Endodermal cell (in vitro differentiated cells): ENCODE measurements around the gene NDST3. TPM values are rescaled to one million over a fixed set of nuclear protein-coding genes. Genes with fewer than 3 reads are reported as not detected.

ENCODE experiments used
- DNase-seq: peaks from one replicate; pipeline ENCODE4 v3.0.0-alpha.2; 2017
- H3K27ac ChIP-seq: 2 replicates; pipeline ENCODE4 v1.5.1; 2013; ENCODE audit warnings: mild to moderate bottlenecking, low read depth, low read length, moderate library complexity
- H3K27me3 ChIP-seq: 2 replicates; pipeline ENCODE4 v1.6.1; 2013; ENCODE audit warnings: mild to moderate bottlenecking, low read length, moderate library complexity; ENCODE audit not compliant: insufficient read depth, control insufficient read depth, poor library complexity, severe bottlenecking
- H3K36me3 ChIP-seq: 2 replicates; pipeline ENCODE4 v1.7.0; 2013; ENCODE audit warnings: mild to moderate bottlenecking, low read length, moderate library complexity; ENCODE audit not compliant: control insufficient read depth, insufficient read depth
- H3K4me1 ChIP-seq: one replicate; pipeline ENCODE4 v1.7.0; 2013; ENCODE audit warnings: low read length; ENCODE audit not compliant: control insufficient read depth, insufficient read depth
- H3K4me3 ChIP-seq: 2 replicates; pipeline ENCODE4 v1.5.1; 2013; ENCODE audit warnings: mild to moderate bottlenecking, low read length, moderate library complexity
- H3K9ac ChIP-seq: 2 replicates; pipeline ENCODE4 v1.6.1; 2013; ENCODE audit warnings: mild to moderate bottlenecking, low read length, moderate library complexity; ENCODE audit not compliant: poor library complexity, severe bottlenecking; ENCODE audit errors: extremely low read depth
- H3K9me3 ChIP-seq: 2 replicates; pipeline ENCODE4 v1.6.1; 2013; ENCODE audit warnings: mild to moderate bottlenecking, low read length, moderate library complexity; ENCODE audit not compliant: control insufficient read depth
- H3K27ac Mint-ChIP-seq: 2 replicates; pipeline ENCODE4 v1.8.0; 2020; ENCODE audit warnings: mixed read lengths
- H3K27me3 Mint-ChIP-seq: 2 replicates; pipeline ENCODE4 v1.8.0; 2021; ENCODE audit warnings: mild to moderate bottlenecking, mixed read lengths; ENCODE audit not compliant: insufficient read depth
- H3K36me3 Mint-ChIP-seq: 2 replicates; pipeline ENCODE4 v1.8.0; 2020; ENCODE audit warnings: low read depth, mixed read lengths
- H3K4me1 Mint-ChIP-seq: 2 replicates; pipeline ENCODE4 v1.8.0; 2020; ENCODE audit warnings: mixed read lengths
- H3K4me3 Mint-ChIP-seq: 2 replicates; pipeline ENCODE4 v1.8.0; 2020; ENCODE audit warnings: mild to moderate bottlenecking, moderate library complexity, mixed read lengths
- H3K9me3 Mint-ChIP-seq: 2 replicates; pipeline ENCODE4 v1.8.0; 2020; ENCODE audit warnings: mild to moderate bottlenecking, mixed read lengths
- CTCF ChIP-seq: fragments of 200-600 bp; sonication (generic); conservative IDR thresholded peaks from 2 replicates; pipeline ENCODE4 v1.5.0; 2021; ENCODE audit warnings: antibody characterized with exemption, mild to moderate bottlenecking
- WGBS, 2 experiments: methylation state at CpG; one replicate each; pipeline versions ENCODE4 v1.1.5 to v1.1.7; 2013; ENCODE audit warnings: missing lambda C conversion rate in 2 of 2, mixed read lengths in 1 of 2; ENCODE audit not compliant: insufficient coverage in 1 of 2, insufficient read length in 1 of 2; 5-methylcytosine and 5-hydroxymethylcytosine counted together
- total RNA-seq, 2 donors: library from RNA; stranded (reverse); fragmentation: NEBNext Ultra II Directional in 1 of 2; extraction: Animal tissue kit (Norgen Biotek cat#: 25700) in 1 of 2; gene quantifications; 2 replicates in 1 of 2; 3 replicates in 1 of 2; pipeline ENCODE4 v1.2.1, GENCODE V29; 2021

NDST3 gene
- total RNA-seq, 2 donors from 2014 or later: 0.62 to 0.71 TPM

DNA sequence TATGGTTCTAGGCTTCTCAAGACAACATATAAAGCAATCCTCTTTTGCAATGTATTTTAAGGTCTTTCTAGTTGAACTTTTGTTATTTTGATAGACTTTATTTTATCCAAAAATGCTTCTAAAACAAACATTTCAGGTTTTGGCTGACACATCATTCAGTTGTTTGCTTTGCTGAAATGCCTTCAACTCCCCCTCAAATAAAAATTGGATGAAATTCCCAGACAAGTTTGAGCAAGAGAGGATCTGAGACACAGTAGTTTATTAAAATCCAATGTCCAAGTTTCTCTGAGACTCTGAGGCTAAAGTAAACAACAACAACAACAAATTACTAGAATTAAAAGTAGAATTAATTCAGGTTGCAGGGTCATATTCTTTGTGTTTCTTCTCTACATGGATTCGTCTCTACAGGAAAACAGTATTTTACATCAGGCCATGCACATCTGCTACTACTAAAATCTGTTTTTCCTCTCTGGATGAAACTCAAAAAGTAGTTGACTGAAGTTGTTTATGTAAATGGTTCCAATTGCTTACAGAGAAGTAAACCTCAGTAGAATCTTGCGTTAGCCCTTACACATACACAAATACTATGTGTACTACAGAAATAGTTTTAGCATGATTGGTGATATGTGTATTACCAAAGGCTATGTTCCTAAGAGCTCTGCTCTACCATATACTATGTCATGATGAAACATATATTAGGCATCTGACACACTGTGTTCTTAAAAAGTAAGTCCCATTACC, 253.6 kb downstream of the NDST3 start:
- WGBS, 2 experiments: 91% methylated on average over 1 of the region's 2 CpGs; no CpG with 5 or more reads in 1 of the 2 experiments
- H3K9me3 Mint-ChIP-seq: no peaks in the 10 kb centered on the region
- no peaks in the 10 kb centered on the region for H3K4me1 ChIP-seq

DNA sequence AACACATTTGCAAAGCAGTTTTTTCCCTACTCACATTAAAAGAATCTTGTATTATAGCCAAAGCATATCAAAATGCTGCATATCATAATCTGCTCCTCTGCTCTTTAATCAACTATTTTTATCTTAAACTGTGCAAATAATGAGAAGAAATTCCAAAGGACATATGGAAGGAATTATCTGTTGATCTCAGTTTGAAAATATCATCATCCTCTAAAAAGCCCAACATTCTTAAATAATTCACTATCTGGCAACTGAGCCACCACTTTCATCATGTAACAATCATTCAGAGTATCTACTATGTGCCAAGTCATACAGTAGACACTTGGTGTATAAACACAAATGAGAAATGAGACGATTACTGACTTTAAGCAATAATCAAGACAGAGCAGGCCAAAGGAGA, 255.5 kb downstream of the NDST3 start:
- Histone ChIP-seq H3K27me3 (no peaks in the 10 kb centered on the region), H3K9me3 (no peaks in the 10 kb centered on the region), H3K36me3 (no peaks in the 10 kb centered on the region), H3K4me1 (no peaks in the 10 kb centered on the region), H3K27ac (no peak overlapping the region), H3K9ac (no peak overlapping the region), H3K4me3 (no peak overlapping the region)
- TF ChIP-seq CTCF: no peak
- Mint-ChIP-seq H3K9me3 (no peaks in the 10 kb centered on the region), H3K27ac (no peak overlapping the region), H3K4me1 (no peaks in the 10 kb centered on the region), H3K4me3 (no peak overlapping the region), H3K36me3 (no peaks in the 10 kb centered on the region), H3K27me3 (no peaks in the 10 kb centered on the region)
- DNase-seq: no peak
- 90% methylated on average over 1 of the region's 1 CpG; no CpG with 5 or more reads in 1 of the 2 experiments for WGBS, 2 experiments

More for the DNA sequence above, 253.6 kb downstream of the NDST3 start:
- H3K9me3 ChIP-seq: no peaks in the 10 kb centered on the region
- no peak for DNase-seq
- H3K36me3 ChIP-seq: no peaks in the 10 kb centered on the region
- no peak overlapping the region for H3K9ac ChIP-seq
- Mint-ChIP-seq H3K4me1 (no peaks in the 10 kb centered on the region), H3K36me3 (no peaks in the 10 kb centered on the region), H3K27me3 (no peaks in the 10 kb centered on the region), H3K4me3 (no peak overlapping the region), H3K27ac (no peak overlapping the region)
- H3K27ac ChIP-seq: no peak overlapping the region
- TF ChIP-seq CTCF: no peak
- H3K27me3 ChIP-seq: no peaks in the 10 kb centered on the region
- H3K4me3 ChIP-seq: no peak overlapping the region

DNA sequence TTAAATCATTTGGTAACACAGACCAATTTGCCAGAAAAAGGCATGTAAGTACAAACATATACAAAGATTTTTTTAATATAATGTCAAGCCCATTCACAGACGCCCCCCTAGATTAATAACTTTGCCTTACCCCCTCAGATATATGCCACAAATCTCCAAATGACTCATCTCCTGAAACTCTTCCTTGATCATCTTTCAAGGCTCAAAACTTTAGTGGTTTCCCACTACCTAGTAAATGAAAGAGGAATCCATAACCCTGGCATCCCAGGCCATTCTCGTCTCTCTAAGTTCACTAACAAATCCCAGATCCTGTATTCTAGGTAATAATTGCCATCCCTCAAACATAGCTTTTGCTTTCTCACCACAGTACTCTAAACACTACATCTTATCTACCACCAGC, 256.7 kb downstream of the NDST3 start:
- H3K4me3 Mint-ChIP-seq: no peak overlapping the region
- H3K27ac ChIP-seq: no peak overlapping the region
- DNase-seq: no peak
- H3K27me3 ChIP-seq: no peaks in the 10 kb centered on the region
- H3K27me3 Mint-ChIP-seq: no peaks in the 10 kb centered on the region
- no peak overlapping the region for H3K4me3 ChIP-seq
- TF ChIP-seq CTCF: no peak
- 80 to 92% methylated on average over 1 to 2 of the region's 2 CpGs for WGBS, 2 experiments
- H3K4me1 Mint-ChIP-seq: no peaks in the 10 kb centered on the region
- H3K36me3 ChIP-seq: no peaks in the 10 kb centered on the region
- H3K4me1 ChIP-seq: no peaks in the 10 kb centered on the region
- H3K9me3 Mint-ChIP-seq: no peaks in the 10 kb centered on the region
- no peak overlapping the region for H3K27ac Mint-ChIP-seq
- no peaks in the 10 kb centered on the region for H3K9me3 ChIP-seq
- no peak overlapping the region for H3K9ac ChIP-seq
- H3K36me3 Mint-ChIP-seq: no peaks in the 10 kb centered on the region
